GM12891 (cell line): Measurements from ENCODE around the gene DMXL2.
"Not testable (repeated sequence)": the region's sequence is repeated elsewhere in the genome, so short reads cannot be mapped to it uniquely, and the experiment has no call there.

Source experiments
- POLR2A ChIP-seq: IDR thresholded peaks from 2 replicates; pipeline ENCODE4 v1.6.1; 2011; ENCODE audit warnings: low read depth, low read length, control low read depth
- POLR2AphosphoS5 ChIP-seq: IDR thresholded peaks from 2 replicates; pipeline ENCODE4 v1.6.1; 2011; ENCODE audit warnings: low read depth, low read length, control low read depth
- POU2F2 ChIP-seq: IDR thresholded peaks from 2 replicates; pipeline ENCODE4 v1.6.1; 2011; ENCODE audit warnings: low read depth, mild to moderate bottlenecking, control low read depth, low read length, moderate library complexity
- SPI1 ChIP-seq: IDR thresholded peaks from 2 replicates; pipeline ENCODE4 v1.6.1; 2011; ENCODE audit warnings: low read depth, low read length, control low read depth
- TAF1 ChIP-seq: IDR thresholded peaks from 2 replicates; pipeline ENCODE4 v1.6.1; 2011; ENCODE audit warnings: low read depth, low read length, control low read depth

- not testable (repeated sequence) for TF ChIP-seq POLR2A, POLR2AphosphoS5, TAF1, POU2F2, SPI1
These were observed 199.5 kb downstream of the DMXL2 start for GRCh38 chr15:51423040-51423439.
